GM12872 (cell line): ENCODE results near the gene LPAR3.

Experiments
- TF ChIP-seq, protein P1 (sequence below): IDR thresholded peaks from 3 replicates; pipeline ENCODE4 v1.5.1; 2011; ENCODE audit warnings: low read depth, mild to moderate bottlenecking, low read length, moderate library complexity; ENCODE audit not compliant: insufficient read depth

LPAR3 gene

GRCh38 chr1:84780000-84780716, 112.8 kb downstream of the LPAR3 start:
- TF ChIP-seq, protein P1, sequence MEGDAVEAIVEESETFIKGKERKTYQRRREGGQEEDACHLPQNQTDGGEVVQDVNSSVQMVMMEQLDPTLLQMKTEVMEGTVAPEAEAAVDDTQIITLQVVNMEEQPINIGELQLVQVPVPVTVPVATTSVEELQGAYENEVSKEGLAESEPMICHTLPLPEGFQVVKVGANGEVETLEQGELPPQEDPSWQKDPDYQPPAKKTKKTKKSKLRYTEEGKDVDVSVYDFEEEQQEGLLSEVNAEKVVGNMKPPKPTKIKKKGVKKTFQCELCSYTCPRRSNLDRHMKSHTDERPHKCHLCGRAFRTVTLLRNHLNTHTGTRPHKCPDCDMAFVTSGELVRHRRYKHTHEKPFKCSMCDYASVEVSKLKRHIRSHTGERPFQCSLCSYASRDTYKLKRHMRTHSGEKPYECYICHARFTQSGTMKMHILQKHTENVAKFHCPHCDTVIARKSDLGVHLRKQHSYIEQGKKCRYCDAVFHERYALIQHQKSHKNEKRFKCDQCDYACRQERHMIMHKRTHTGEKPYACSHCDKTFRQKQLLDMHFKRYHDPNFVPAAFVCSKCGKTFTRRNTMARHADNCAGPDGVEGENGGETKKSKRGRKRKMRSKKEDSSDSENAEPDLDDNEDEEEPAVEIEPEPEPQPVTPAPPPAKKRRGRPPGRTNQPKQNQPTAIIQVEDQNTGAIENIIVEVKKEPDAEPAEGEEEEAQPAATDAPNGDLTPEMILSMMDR: no peak

DNA sequence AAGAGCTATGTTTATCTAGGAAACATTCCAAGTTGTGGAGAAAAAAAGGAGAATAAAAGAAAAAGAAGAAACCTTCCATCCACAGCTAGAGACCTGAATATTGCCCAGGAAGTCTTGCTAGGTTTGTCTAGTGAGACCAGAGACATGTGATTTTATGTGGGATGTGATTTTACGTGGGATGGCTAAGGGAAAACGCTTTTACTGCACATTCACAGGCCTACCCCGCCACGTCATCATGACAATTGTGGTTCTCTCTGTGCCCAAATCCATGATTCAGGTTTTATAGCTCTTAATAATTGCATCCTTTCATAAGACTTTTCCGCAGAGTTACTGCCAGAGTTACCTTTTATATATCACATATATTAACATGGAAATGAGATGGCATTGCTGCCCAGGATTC, 116.4 kb downstream of the LPAR3 start:
- TF ChIP-seq, protein P1: no peak

- TF ChIP-seq, protein P1: no peak
Observed at GRCh38 chr1:84775535-84775920, 117.5 kb downstream of the LPAR3 start.

DNA sequence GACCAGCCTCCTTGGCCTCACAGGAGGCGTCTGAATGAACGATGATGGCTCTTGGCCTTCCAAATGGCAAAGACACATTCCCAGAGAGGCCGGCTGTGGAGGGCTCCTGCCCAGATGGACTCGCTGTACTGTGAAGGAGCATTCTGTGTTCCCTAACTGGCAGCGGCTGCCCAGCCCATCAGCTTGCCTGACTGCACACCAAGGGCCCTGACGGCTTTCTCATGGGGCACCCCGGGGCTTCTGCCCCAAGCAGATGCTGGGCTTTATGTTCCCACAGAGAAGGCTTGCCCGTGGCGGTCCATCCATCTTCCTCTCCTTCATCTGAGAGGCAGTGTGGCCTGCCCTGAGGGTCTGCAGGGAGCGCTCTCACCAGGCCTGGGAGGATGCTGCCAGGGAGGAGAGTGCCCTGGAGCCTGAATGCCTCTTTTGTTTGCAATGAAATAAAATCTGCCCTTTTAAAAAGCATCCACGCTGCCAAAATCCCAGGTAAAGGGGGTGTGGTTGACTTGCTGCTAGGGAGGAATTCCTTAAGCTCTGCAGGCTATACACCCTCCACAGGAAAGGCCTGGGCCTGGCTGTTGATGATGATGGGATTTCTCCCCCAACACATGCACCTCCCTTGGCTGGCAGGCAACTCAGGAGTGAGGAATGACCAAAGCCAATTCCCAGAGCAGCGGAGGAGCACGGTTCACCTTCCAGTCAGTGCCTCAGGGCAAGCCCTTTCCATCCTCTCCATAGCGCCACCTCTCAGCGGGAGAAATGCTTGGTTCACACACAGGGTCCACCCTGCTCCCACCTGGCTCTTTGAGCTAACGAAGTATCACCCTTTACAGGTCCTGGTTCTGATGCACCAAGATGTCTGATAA, 118.1 kb downstream of the LPAR3 start:
- TF ChIP-seq, protein P1: no peak

GRCh38 chr1:84773933-84774497, 119.0 kb downstream of the LPAR3 start:
- TF ChIP-seq, protein P1: no peak

- TF ChIP-seq, protein P1: no peak
Observed at GRCh38 chr1:84773195-84773594, 119.8 kb downstream of the LPAR3 start.

GRCh38 chr1:84772428-84772943, 120.5 kb downstream of the LPAR3 start:
- TF ChIP-seq, protein P1: peak; percentile 95
